Fibroblast of pulmonary artery (primary cell): ENCODE data around the gene RFC2.
"Not testable (repeated sequence)": the region's sequence is repeated elsewhere in the genome, so short reads cannot be mapped to it uniquely, and the experiment has no call there.

Experiments
- DNase-seq: peaks from one replicate; pipeline ENCODE4 v3.0.0-alpha.2; 2010; ENCODE audit warnings: low read depth
- H3K4me3 ChIP-seq: replicated peaks from 2 replicates; pipeline ENCODE4 v1.5.1; 2011; ENCODE audit warnings: low read depth, mild to moderate bottlenecking, control low read depth, low read length, moderate library complexity
- CTCF ChIP-seq: IDR thresholded peaks from 2 replicates; pipeline ENCODE4 v1.5.1; 2011; ENCODE audit warnings: mild to moderate bottlenecking, control low read depth, low read length, inconsistent platforms; ENCODE audit errors: missing control alignments

RFC2 gene

GRCh38 chr7:74216361-74216761, 37.8 kb downstream of the RFC2 start:
- TF ChIP-seq CTCF = no peak
- H3K4me3 ChIP-seq = no peak overlapping the region
- DNase-seq = no peak

- no peak for DNase-seq
- no peak overlapping the region for H3K4me3 ChIP-seq
- no peak for TF ChIP-seq CTCF
Observed at GRCh38 chr7:74215921-74216320, 38.3 kb downstream of the RFC2 start.

DNA sequence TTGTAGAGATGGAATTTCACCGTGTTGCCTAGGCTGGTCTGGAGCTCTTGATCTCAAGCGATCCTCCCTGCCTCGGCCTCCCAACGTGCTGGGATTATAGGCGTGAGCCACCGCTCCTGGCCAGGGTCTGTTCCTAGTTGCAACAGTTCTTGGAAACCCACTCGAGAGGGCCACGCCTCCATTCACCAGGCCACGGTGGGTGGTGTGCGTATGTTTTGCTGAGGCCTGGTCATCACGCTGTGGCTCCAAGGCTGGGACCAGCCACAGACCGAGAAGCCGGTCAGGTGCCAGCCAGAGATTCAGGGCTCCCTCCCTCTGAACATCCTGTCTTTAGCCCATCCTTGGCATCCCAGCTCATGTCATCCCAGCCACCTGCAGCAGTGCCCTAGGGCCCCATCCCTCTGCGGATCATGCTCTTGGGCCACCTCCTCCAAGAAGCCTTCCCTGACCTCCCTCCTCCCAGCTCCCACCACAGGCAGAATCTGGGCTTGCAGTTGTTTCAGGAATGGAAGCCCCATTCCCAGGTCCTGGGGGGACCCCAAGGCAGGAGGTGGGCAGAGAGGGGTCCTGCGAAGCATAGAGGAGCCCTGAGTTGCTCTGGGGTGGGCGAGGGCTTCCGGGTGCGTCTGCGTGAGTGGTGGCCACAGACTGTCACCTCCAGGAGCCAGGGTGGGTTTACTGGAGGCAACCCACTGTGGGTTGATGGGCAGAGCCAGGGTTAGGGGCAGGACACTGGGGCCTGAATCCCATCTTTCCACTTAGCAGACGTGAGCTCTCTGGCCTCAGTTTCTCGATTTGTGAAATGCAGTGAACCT, 39.2 kb downstream of the RFC2 start:
- DNase-seq = no peak
- H3K4me3 ChIP-seq = no peak overlapping the region
- no peak for TF ChIP-seq CTCF

DNA sequence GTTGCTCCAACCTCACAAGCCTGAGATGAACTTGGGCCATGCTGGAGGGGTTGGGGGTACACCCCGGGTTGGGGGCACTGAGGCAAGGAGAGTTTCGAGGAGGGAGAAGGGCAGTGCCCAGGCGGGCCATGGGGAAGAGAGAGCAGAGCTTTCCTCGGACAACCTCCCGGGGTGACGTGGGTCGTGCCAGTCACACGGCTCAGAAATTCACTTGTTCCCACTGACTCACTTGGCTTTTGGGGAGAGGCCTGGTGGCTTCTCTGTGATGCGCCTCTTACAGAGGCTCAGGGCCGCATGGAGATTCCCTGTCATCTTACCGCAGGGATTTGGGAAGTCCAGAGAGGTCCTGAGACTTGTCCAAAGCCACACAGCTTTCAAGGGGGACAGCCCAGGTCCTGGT, 41.5 kb downstream of the RFC2 start:
- H3K4me3 ChIP-seq = no peak overlapping the region
- no peak for TF ChIP-seq CTCF
- no peak for DNase-seq

DNA sequence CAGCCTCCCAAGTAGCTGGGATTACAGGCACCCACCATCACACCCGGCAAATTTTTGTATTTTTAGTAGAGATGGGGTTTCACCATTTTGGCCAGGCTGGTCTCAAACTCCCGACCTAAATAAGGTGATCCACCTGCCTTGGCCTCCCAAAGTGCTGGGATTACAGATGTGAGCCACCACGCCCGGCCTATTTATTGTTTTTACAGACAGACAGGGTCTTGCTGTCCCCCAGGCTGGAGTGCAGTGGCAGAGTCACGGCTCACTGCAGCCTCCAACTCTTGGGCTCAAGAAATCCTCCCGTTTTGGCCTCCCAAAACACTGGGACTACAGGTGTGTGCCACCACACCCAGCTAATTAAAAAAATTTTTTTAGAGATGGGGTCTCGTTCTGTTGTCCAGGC, 46.0 kb downstream of the RFC2 start:
- not testable (repeated sequence) for H3K4me3 ChIP-seq

DNA sequence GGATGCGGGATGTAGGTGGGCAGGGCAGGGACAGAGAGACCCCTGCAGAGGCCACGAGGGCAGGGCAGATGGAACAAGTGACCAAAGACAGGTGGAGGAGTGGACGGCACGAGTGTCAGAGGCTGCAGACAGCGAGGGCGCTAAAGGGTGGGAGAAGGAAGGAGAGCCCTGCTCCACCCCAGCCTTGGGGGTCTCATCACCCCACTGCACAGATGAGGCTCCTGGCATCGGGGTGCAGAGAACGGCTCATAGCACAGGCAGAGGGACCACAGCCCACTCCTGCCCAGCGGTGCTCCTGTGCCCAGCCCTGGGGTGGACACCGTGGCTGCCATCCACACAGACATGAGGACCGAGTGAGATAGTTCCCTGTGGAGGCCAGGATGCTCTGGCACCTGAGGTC, 46.6 kb downstream of the RFC2 start:
- no peak for DNase-seq
- H3K4me3 ChIP-seq = no peak overlapping the region
- TF ChIP-seq CTCF = no peak

More for the DNA sequence above, 46.0 kb downstream of the RFC2 start:
- not testable (repeated sequence) for DNase-seq

DNA sequence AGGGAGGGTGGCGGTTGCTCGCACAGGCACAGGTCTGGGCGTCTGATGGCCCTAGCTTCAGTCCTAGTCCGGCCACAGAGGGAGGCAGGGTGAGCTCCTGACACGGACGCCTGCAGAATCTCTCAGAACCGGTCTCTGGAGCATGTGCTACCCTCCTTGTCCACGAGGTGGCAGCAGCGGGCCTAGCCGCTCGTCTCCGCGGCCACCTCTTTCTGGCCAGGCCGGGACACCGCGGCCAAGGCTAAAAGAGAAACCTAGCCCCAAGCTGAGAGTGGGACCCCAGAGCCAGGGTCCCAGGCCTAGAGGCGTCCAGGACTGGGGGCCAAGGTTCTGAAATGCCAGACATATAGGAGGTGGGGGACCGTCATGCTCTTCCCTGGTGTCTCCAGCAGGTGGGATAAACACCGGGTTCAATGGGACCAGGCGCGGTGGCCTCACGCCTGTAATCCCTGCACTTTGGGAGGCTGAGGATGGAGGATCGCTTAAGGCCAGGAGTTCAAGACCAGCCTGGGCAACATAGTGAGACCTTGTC, 47.5 kb downstream of the RFC2 start:
- peak overlapping the region; percentile 22 for H3K4me3 ChIP-seq
- peak; percentile 88 for TF ChIP-seq CTCF

DNA sequence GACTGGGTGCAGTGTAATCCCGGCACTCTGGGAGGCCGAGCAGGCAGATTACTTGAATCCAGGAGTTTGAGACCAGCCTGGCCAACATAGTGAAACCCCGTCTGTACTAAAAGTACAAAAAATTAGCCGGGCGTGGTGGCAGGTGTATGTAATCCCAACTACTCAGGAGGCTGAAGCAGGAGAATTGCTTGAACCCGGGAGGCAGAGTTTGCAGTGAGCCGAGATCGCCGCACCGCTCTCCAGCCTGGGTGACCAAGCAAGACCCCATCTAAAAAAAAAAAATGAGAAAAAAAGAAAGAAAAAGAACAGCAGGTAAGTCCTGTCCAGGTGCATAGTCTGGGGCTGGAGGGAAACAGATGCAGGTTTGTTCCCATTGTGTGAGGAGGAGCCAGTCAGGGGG, 48.1 kb downstream of the RFC2 start:
- H3K4me3 ChIP-seq, DNase-seq: not testable (repeated sequence)

More for the DNA sequence above, 47.5 kb downstream of the RFC2 start:
- peak; percentile 74 for DNase-seq
